ENCODE data around the gene POLG2.

- TF ChIP-seq, protein P1, sequence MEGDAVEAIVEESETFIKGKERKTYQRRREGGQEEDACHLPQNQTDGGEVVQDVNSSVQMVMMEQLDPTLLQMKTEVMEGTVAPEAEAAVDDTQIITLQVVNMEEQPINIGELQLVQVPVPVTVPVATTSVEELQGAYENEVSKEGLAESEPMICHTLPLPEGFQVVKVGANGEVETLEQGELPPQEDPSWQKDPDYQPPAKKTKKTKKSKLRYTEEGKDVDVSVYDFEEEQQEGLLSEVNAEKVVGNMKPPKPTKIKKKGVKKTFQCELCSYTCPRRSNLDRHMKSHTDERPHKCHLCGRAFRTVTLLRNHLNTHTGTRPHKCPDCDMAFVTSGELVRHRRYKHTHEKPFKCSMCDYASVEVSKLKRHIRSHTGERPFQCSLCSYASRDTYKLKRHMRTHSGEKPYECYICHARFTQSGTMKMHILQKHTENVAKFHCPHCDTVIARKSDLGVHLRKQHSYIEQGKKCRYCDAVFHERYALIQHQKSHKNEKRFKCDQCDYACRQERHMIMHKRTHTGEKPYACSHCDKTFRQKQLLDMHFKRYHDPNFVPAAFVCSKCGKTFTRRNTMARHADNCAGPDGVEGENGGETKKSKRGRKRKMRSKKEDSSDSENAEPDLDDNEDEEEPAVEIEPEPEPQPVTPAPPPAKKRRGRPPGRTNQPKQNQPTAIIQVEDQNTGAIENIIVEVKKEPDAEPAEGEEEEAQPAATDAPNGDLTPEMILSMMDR (IDR thresholded peaks at IDR 0.05): no peak
- no peak for TF ChIP-seq POLR2A (IDR thresholded peaks at IDR 0.05)
Observed at GRCh38 chr17:64437944-64438525, 58.8 kb downstream of the POLG2 start.
